Measurements from ENCODE around the gene INHBC.
"Not testable (repeated sequence)": the region's sequence is repeated elsewhere in the genome, so short reads cannot be mapped to it uniquely, and the experiment has no call there.

INHBC gene, protein sequence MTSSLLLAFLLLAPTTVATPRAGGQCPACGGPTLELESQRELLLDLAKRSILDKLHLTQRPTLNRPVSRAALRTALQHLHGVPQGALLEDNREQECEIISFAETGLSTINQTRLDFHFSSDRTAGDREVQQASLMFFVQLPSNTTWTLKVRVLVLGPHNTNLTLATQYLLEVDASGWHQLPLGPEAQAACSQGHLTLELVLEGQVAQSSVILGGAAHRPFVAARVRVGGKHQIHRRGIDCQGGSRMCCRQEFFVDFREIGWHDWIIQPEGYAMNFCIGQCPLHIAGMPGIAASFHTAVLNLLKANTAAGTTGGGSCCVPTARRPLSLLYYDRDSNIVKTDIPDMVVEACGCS

DNA sequence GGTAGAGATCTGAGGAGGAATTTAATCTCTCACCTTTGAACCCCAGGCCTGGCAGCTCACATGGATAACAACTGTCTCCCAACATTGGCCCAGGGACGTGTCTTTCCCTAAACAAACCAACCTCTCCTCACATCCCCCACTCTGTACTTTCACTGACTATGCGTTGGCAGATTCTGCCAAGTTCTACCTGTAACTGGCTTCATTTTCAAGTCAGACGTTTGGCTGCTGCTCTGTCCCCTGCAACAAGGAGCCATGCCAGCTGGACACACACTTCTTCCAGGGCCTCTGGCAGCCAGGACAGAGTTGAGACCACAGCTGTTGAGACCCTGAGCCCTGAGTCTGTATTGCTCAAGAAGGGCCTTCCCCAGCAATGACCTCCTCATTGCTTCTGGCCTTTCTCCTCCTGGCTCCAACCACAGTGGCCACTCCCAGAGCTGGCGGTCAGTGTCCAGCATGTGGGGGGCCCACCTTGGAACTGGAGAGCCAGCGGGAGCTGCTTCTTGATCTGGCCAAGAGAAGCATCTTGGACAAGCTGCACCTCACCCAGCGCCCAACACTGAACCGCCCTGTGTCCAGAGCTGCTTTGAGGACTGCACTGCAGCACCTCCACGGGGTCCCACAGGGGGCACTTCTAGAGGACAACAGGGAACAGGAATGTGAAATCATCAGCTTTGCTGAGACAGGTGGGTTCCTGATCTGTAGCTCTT is at the start of gene INHBC:
INHBC (plus strand) TSS at position 268 of the 707 bp plus-strand sequence; CDS start at position 371, 103 bp downstream.
- DNase-seq = no peak

DNA sequence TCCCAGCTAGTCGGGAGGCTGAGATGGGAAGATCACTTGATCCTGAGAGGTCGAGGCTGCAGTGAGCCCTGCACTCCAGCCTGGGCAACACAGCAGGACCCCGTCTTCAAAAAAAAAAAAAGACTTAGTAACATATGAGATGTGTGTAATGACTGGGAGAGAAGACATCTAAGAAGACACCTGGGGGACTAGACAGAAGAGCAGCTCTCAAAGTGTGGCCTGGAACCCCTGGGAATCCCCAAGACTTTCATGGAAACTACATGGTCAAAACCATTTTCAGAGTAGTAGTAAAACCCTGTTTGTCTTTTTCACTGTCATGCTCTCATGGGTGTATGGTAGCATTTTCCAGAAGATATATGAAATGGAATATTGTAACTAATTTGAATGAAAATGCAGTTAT is 49.0 kb upstream of the INHBC start:
- DNase-seq = no peak

DNA sequence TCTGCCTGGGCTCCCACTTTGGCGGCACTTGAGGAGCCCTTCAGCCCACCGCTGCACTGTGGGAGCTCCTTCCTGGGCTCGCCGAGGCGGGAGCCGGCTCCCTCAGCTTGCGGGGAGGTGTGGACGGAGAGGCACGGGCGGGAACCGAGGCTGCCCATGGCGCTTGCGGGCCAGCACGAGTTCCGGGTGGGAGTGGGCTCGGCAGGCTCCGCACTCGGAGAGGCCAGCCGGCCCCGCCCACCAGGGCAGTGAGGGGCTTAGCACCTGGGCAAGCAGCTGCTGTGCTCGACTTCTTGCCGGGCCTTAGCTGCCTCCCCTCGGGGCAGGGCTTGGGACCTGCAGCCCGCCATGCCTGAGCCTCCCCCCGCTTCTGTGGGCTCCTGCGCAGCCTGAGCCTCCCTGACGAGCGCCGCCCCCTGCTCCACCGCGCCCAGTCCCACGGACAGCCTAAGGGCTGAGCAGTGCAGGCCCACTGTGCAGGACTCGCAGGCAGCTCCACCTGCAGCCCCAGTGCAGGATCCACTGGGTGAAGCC is 48.3 kb upstream of the INHBC start:
- DNase-seq = no peak

DNA sequence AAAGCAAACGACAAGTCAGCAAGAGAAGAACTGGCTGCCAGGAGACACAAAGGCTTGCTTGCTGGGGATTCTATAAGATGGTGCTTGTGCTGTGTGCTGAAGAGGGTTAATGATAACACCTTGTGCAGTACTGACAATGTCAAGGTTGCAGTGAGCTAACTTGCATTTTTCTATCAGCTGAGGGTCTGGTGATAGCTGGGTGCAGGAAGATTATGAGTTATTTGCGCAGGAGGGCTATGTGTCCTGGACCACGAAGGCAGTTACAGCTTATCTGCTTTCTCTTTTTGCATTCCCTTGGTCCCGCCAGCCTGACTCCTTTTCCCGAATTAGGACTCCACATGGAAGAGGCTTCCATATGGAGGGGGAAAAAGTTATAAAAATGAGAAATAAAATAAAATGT is 46.2 kb upstream of the INHBC start:
- DNase-seq = no peak

DNA sequence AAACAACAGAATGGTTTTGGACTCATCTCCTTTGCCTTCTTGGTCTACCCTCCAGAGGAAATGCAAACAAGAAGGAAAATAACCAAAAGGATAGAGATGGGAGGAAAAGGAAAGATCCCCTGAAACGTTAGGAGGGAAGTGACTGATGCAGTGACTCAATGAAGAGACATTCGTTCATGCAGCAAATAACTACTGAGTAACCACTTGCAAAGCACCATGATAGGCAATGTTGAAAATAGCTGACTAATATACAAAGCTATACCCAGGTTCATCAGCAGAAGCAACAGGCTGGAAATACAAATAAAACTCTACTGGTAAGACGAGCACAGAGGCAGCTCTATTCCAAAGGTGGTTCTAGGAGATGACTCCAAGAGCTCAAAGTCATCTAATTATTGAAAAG is 45.6 kb upstream of the INHBC start:
- no peak for DNase-seq

DNA sequence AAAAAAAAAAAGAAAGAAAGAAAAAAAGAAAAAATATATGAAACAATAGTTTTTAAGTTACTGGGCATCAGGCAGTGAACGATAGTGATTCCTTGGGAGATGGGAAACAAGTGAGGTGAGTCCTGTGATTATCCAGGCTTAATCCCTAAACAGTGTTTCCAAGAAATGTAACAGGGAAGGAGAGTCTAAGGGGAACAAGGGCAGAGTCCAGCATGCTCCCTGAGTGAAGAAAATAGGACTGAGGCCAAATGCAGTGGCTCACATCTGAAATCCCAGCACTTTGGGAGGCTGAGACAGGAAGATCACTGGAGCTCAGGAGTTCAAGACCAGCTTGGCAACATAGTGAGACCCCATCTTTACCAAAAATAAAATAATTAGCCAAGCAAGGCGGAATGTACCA is 44.4 kb upstream of the INHBC start:
- DNase-seq = no peak

DNA sequence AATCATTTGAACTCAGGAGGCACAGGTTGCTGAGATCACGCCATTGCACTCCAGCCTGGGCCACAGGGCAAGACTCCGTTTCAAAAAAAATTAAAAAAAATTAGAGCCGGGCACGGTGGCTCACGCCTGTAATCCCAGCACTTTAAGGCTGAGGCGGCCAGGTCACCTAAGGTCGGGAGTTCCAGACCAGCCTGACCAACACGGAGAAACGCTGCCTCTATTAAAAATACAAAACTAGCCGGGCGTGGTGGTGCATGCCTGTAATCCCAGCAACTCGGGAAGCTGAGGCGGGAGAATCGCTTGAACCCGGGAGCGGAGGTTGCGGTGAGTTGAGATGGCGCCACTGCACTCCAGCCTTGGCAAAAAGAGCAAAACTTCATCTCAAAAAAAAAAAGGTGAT is 39.5 kb upstream of the INHBC start:
- DNase-seq = no peak

DNA sequence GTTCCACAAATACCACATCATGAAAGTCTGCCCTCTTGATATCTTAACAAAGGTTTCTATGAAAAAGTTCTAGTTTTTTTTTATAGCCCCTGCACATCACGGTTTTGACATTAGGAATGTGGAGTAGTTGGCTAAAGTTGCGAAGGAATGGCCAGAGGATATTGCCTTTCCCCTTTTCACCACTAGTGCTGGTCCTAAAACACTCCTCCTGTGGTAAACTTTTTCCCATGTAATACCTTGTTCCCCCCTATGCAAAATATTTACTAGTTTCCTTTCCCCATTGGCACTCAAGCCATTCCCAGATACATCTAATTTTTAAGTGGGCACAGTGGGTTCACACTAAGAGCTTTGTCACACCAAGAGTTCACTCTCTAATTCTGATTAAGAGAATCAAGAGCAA is 37.1 kb upstream of the INHBC start:
- no peak for DNase-seq

DNA sequence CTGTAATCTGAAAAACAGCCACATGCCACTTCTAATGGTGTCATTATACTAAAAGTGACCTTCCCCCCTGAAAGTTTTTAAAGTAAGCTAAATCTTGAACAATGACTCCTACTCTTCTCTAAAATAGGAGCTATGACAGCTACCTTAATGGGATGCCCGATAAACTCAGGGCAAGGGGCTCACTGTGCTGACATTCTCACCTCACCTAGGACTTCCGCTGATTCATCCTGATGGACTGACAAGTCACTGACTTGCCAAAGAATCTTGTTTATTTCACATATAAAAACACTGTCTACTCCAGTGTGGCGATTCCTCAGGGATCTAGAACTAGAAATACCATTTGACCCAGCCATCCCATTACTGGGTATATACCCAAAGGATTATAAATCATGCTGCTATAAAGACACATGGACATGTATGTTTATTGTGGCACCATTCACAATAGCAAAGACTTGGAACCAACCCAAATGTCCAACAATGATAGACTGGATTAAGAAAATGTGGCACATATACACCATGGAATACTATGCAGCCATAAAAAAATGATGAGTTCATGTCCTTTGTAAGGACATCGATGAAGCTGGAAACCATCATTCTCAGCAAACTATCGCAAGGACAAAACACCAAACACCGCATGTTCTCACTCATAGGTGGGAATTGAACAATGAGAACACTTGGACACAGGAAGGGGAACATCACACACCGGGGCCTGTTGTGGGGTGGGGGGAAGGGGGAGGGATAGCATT is 34.7 kb upstream of the INHBC start:
- DNase-seq = not testable (repeated sequence)

DNA sequence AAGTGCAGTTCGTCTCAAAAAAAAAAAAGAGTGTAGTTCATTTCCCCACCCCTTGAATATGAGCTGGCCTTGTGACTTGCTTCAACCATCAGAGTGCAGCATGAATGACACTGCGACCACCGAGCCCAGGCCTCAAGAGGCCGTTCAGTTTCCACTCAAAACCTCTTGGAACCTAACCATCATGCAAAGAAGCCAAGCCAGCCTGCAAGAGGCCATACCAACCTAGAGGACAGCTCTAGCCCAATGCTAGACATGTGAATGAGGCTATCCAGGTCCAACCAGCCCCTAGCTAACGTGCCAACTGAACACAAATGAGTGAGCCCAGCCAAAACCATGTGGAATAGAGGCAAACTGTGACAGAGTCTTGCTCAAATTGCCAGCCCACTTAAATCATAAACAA is 33.4 kb upstream of the INHBC start:
- no peak for DNase-seq

DNA sequence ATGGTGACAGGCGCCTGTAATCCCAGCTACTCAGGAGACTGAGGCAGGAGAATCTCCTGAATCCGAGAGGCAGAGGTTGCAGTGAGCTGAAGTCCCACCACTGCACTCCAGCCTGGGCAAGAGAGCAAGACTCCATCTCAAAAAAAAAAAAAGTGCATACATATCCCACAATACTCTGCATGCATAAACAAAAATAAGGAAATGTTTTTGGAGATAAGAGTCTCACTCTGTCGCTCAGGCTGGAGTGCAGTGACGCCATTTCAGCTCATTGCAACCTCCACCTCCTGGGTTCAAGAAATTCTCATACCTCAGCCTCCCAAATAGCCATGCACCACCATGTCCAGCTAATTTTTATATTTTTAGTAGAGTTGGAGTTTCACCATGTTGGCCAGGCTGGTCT is 32.4 kb upstream of the INHBC start:
- DNase-seq = not testable (repeated sequence)

DNA sequence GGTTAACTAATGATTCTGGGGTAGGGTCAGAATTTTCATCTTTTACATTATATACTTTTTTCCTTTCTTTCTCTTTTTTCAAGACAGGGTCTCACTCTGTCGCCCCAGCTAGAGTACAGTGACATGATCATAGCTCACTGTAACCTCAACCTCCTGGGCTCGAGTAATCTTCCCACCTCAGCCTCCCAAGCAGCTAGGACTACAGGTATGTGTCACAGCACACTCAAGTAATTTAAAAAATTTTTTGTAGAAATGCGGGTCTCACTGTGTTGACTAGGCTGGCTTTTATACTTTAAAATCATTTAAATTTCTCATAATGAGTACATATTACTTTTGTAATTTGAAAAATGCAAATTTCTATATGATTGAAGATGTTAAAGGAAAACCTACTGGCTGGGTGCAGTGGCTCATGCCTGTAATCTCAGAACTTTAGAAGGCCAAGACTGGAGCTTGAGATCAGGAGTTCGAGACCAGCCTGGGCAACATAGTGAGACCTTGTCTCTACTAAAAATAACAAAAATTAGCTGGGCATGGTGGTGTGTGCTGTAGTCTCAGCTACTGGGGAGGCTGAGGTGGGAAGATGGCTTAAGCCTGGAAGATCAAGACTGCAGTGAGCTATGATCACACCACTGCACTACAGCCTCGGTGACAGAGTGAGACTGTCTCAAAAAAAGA is 29.5 kb upstream of the INHBC start:
- no peak for DNase-seq

DNA sequence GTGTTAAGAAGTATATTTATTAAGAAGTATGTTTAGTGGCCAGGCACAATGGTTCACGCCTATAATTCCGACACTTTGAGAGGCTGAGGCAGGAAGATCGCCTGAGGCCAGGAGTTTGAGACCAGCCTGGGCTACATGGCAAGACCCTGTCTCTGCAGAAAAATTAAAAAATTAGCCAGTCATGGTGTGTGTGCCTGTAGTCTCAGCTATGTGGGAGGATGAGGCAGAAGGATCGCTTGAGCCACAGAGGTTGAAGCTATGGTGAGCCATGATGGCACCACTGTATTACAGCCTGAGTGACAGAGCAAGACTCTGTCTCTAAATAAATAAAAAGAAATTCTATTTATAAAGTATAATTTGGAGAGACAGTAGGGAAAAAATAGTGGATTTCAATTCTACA is 24.1 kb upstream of the INHBC start:
- DNase-seq = no peak

DNA sequence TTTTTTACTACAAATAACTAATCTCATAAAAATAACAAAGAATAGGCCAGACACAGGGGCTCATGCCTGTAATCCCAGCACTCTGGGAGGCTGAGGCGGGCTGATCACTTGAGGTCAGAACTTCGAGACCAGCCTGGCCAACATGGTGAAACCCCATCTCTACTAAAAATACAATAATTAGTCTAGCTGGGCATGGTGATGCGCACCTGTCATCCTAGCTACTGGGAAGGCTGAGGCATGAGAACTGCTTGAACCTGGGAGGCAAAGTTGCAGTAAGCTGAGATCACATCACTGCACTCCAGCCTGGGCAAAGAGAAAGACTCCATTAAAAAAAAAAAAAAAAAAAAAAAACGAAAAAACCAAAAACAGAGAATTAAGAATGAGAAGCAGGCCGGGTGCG is 20.4 kb upstream of the INHBC start:
- DNase-seq = not testable (repeated sequence)

DNA sequence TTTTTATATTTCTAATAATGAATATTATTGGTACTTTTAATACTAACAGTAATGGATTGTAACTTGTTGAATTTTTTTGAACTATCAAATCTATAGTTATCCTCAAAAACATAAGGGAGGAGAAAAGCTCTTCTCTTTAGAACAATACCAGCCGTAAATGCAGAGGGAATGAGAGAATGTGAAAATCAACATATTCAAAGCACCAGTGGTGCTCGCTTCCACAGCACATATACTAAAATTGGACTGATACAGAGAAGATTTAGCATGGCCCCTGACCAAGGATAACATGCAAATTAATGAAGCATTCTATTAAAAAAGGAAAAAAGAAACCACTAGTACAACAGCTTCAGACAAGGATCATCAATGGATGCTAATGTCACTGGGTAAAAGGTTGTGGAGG is 19.5 kb upstream of the INHBC start:
- DNase-seq = no peak

DNA sequence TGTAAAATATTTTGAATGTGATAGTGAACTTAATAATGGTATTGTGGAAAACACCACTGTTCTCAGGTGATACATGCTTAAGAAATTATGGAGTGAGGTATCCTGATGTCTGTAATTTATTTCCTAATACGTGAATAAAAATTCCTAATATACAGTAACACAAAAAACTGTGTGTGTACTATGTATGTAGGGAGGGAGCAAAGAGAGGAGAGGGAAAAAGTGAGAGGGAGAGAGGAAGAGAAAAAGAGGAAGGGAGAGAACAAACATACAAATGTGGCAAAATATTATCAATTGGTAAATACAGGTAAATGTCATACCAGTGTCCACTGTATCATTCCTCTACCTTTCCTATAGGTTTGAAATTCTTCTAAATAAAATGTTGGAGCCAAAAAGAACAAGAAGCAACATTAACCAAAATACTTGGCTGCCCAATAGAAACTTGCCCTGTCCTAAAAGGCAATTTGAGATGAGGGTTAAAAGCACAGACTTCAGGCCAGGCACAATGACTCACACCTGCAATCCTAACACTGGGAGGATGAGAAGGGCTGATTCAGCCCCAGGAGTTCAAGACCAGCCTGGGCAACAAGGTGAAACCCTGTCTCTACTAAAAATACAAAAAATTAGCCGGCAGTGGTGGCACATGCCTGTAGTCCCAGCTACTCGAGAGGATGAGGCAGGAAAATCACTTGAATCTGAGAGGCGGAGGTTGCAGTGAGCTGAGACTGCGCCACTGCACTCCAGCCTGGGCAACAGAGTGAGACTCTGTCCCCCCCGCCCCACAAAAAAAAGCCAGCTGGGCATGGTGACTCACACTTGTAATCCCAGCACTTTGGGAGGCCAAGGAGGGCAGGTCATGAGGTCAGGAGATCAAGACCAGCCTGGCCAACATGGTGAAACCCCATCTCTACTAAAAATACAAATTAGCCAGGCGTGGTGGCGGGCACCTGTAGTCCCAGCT is 18.3 kb upstream of the INHBC start:
- no peak for DNase-seq

DNA sequence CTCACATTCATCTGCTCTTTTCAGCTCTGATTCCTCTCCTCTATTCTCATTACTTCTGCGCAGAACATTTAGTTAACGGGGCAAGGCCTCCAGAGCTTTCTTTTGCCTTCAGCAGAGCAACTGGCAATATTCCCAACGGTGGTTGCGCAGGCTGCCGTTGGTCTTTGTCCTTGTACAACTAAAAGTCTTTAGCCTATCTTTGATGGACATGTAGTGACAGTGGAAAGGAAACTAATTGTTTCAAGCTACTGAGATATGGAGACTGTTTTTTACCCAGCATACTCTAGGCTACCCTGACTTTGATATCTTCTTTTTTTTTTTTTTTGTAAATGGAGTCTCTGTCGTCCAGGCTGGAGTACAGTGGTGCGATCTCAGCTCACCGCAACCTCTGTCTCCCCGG is 16.3 kb upstream of the INHBC start:
- DNase-seq = no peak

DNA sequence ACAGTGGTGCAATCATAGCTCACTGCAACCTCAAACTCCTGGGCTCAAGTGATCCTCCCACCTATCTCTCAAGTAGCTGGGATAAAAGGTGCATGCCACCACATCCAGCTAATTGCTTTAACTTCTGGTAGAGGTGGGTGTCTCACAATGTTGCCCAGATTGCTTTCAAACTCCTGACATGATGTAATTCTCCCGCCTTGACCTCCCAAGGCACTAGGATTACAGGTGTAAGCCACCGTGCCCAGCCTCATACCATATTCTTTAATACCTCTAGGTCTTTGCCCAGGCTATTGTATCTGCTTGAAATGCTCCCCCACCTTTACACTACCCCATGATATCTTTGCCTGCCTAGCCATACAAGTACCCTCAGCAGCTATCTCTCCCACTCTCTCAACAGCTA is 15.1 kb upstream of the INHBC start:
- DNase-seq = no peak

DNA sequence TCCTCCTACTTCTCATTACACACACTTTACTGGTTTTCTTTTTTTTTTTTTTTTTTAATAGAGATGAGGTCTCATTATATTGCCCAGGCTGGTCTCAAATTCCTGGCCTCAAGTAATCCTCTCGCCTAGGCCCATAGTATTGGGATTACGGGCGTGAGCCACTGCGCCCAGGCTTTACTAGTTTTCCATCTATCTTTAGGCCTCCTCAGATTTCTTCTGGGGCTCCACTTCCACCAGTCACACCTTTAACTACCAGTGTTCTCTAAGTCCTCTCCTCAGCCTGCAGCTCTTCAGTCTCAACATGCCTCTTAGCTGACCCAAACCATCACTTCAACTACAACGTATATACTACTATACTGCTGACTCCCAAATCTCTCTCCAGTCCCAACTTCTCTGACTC is 14.1 kb upstream of the INHBC start:
- DNase-seq = no peak

DNA sequence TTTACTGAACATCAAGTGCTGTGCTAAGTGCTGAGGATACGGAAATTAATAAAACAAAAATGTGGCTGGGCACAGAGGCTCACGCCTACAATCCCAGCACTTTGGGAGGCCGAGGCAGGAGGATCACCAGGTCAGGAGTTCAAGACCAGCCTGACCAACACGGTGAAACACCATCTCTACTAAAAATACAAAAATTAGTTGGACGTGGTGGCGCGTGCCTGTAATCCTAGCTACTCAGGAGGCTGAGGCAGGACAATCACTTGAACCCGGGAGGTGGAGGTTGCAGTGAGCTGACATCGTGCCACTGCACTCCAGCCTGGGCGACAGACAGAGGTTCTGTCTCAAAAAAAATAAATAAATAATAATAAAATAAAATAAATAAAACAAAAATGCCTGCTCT is 7.6 kb upstream of the INHBC start:
- not testable (repeated sequence) for DNase-seq

DNA sequence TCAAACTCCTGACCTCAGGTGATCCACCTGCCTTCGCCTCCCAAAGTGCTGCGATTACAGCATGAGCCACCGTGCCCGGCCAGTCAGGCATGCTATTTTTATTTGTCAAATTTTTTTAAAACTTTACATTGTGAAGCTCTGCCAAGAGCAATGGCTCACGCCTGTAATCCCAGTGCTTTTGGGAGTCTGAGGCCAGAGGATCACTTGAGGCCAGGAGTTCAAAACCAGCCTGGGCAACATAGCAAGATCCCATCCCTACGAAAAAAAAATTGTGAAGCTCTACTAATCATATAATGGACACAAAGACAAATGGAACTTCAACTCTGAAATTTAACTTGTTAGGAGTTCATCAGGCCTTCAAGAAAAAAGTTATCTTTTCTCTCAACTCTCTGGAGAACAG is 5.6 kb upstream of the INHBC start:
- no peak for DNase-seq
